Mammary epithelial cell (primary cell): ENCODE data around the gene SAP30BP.

Experiments
- CTCF ChIP-seq, 2 donors: IDR thresholded peaks in 1 of 2; conservative IDR thresholded peaks in 1 of 2; 2 replicates each; pipeline ENCODE4 v1.5.1; 2011 to 2012; ENCODE audit warnings: inconsistent platforms in 2 of 2, low read length in 2 of 2, mild to moderate bottlenecking in 2 of 2, control low read depth in 1 of 2, low read depth in 1 of 2; ENCODE audit not compliant: insufficient read depth in 1 of 2; ENCODE audit errors: extremely low read depth in 1 of 2
- EZH2 ChIP-seq: IDR thresholded peaks from 2 replicates; pipeline ENCODE4 v1.6.1; 2012; ENCODE audit warnings: low read length, inconsistent platforms, borderline replicate concordance

DNA sequence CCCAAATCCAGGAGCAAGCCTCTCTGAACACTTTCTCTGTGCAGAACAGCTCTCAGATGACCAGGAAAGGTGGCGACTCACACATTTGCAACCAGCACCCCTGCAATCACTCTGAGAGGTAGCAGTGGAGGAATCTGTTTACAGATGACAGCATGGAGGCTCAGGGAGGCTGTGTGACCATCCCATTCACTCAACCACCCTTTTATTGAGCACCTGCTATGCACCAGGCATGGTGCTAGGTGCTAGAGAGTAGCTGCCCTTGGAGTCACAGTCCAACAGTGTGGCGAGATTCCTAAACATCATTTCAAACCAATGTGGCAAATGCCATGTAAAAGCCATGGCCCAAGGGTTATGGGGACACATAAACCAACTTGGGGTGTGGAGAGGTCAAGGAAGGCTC is 52.6 kb downstream of the SAP30BP start:
- TF ChIP-seq CTCF (conservative IDR thresholded peaks at IDR 0.05 in 1 of 2, IDR thresholded peaks at IDR 0.05 in 1 of 2; ENCODE audit: extremely low read depth in 1 of 2, insufficient read depth in 1 of 2, low read depth in 1 of 2, low read length in 2 of 2) (no peak), EZH2 (no peak)
